ENCODE results near the gene CCDC92. TPM values are rescaled to one million over a fixed set of nuclear protein-coding genes. Genes with fewer than 3 reads are reported as not detected.

The CCDC92 gene
- total and polyA plus RNA-seq, 2 donors (not counting 1 experiment from before 2014, with no cell fraction given): 26.6 to 36.2 TPM

- Mint-ChIP-seq H3K9me3 (ENCODE audit: insufficient read depth) (no peaks in the 10 kb centered on the region), H3K4me1 (peaks cover 8% of the 10 kb centered on the region), H3K27ac (no peak overlapping the region), H3K4me3 (no peak overlapping the region), H3K27me3 (no peaks in the 10 kb centered on the region)
- no peak overlapping the region for H2AFZ ChIP-seq (ENCODE audit: insufficient read depth, low read depth, low read length, poor library complexity, severe bottlenecking)
- POLR2A ChIA-PET: no interaction called here
- ATAC-seq (ENCODE audit: low read depth) (no peak), DNase-seq (no peak)
- TF ChIP-seq CTCF (IDR thresholded peaks at IDR 0.05) (no peak), EZH2 (IDR thresholded peaks at IDR 0.05; ENCODE audit: borderline replicate concordance, insufficient read depth, low read depth, low read length, poor library complexity, severe bottlenecking) (no peak)
- intact Hi-C loops (cut with micrococcal nuclease): no loop called here
- H3K4me2 ChIP-seq (replicated peaks; ENCODE audit: low read depth, low read length, poor library complexity, severe bottlenecking): no peak overlapping the region
- H3K36me3 ChIP-seq (replicated peaks in 1 of 2; ENCODE audit: control extremely low read depth in 1 of 2, control insufficient read depth in 1 of 2, extremely low read depth in 1 of 2, insufficient read depth in 2 of 2, low read length in 1 of 2): no peaks in the 10 kb centered on the region
- no peak overlapping the region for H3K27ac ChIP-seq (ENCODE audit: low read length in 2 of 2)
- CTCF ChIA-PET: no interaction called here
- H3K4me1 ChIP-seq (ENCODE audit: control insufficient read depth in 2 of 2, insufficient read depth in 2 of 2, low read length in 2 of 2): peaks cover 6% of the 10 kb centered on the region in 2 donors
- no peaks in the 10 kb centered on the region for H3K79me2 ChIP-seq (ENCODE audit: control insufficient read depth, insufficient read depth, low read length)
- no peaks in the 10 kb centered on the region for H3K27me3 ChIP-seq (replicated peaks in 1 of 4; ENCODE audit: control extremely low read depth in 1 of 4, control insufficient read depth in 3 of 4, insufficient read depth in 4 of 4, low read length in 3 of 4)
- 100% methylated on average over 1 of the region's 3 CpGs for WGBS (ENCODE audit: insufficient coverage)
- no peaks in the 10 kb centered on the region for H3K9me3 ChIP-seq (ENCODE audit: control extremely low read depth in 1 of 3, control insufficient read depth in 2 of 3, insufficient read depth in 1 of 3, low read length in 2 of 3)
- no peak overlapping the region for H3K4me3 ChIP-seq (ENCODE audit: control extremely low read depth in 1 of 5, extremely low read depth in 1 of 5, insufficient read depth in 1 of 5, low read depth in 2 of 5, low read length in 4 of 5)
- H3K9ac ChIP-seq (ENCODE audit: low read length): no peak overlapping the region
- no peaks in the 10 kb centered on the region for H4K20me1 ChIP-seq (ENCODE audit: control insufficient read depth, insufficient read depth, low read length, poor library complexity, severe bottlenecking)
Observed at GRCh38 chr12:124022161-124022560, 49.5 kb upstream of the CCDC92 start.

GRCh38 chr12:124021007-124021406 is 48.4 kb upstream of the CCDC92 start:
- ATAC-seq (ENCODE audit: low read depth): no peak

More at GRCh38 chr12:124021007-124021406, 48.4 kb upstream of the CCDC92 start:
- no peak overlapping the region for H2AFZ ChIP-seq (ENCODE audit: insufficient read depth, low read depth, low read length, poor library complexity, severe bottlenecking)
- H3K4me3 ChIP-seq (ENCODE audit: control extremely low read depth in 1 of 5, extremely low read depth in 1 of 5, insufficient read depth in 1 of 5, low read depth in 2 of 5, low read length in 4 of 5): no peak overlapping the region
- Mint-ChIP-seq H3K9me3 (ENCODE audit: insufficient read depth) (no peaks in the 10 kb centered on the region), H3K27ac (no peak overlapping the region), H3K4me1 (peaks cover 8% of the 10 kb centered on the region), H3K4me3 (no peak overlapping the region), H3K27me3 (no peaks in the 10 kb centered on the region)
- no peak for TF ChIP-seq CTCF (IDR thresholded peaks at IDR 0.05)
- no peak for TF ChIP-seq EZH2 (IDR thresholded peaks at IDR 0.05; ENCODE audit: borderline replicate concordance, insufficient read depth, low read depth, low read length, poor library complexity, severe bottlenecking)
- no peak overlapping the region for H3K27ac ChIP-seq (ENCODE audit: low read length in 2 of 2)
- H3K27me3 ChIP-seq (replicated peaks in 1 of 4; ENCODE audit: control extremely low read depth in 1 of 4, control insufficient read depth in 3 of 4, insufficient read depth in 4 of 4, low read length in 3 of 4): no peaks in the 10 kb centered on the region
- CTCF ChIA-PET: no interaction called here
- WGBS (ENCODE audit: insufficient coverage): 50% methylated on average over 1 of the region's 3 CpGs
- H3K4me1 ChIP-seq (ENCODE audit: control insufficient read depth in 2 of 2, insufficient read depth in 2 of 2, low read length in 2 of 2): peaks cover 6% of the 10 kb centered on the region in 2 donors
- intact Hi-C loops (cut with micrococcal nuclease): no loop called here
- H3K79me2 ChIP-seq (ENCODE audit: control insufficient read depth, insufficient read depth, low read length): no peaks in the 10 kb centered on the region
- POLR2A ChIA-PET: no interaction called here
- H4K20me1 ChIP-seq (ENCODE audit: control insufficient read depth, insufficient read depth, low read length, poor library complexity, severe bottlenecking): no peaks in the 10 kb centered on the region
- no peak for DNase-seq
- no peak overlapping the region for H3K9ac ChIP-seq (ENCODE audit: low read length)
- H3K4me2 ChIP-seq (replicated peaks; ENCODE audit: low read depth, low read length, poor library complexity, severe bottlenecking): no peak overlapping the region
- no peaks in the 10 kb centered on the region for H3K9me3 ChIP-seq (ENCODE audit: control extremely low read depth in 1 of 3, control insufficient read depth in 2 of 3, insufficient read depth in 1 of 3, low read length in 2 of 3)
- no peaks in the 10 kb centered on the region for H3K36me3 ChIP-seq (replicated peaks in 1 of 2; ENCODE audit: control extremely low read depth in 1 of 2, control insufficient read depth in 1 of 2, extremely low read depth in 1 of 2, insufficient read depth in 2 of 2, low read length in 1 of 2)
